HG02884 (cell line): ENCODE results near the gene APLF.

Experiments used
- ATAC-seq: cut with Tn5 transposase; IDR thresholded peaks from one replicate; pipeline ENCODE4 v1.9.1; 2021; ENCODE audit warnings: mild to moderate bottlenecking, moderate library complexity; ENCODE audit not compliant: unreplicated experiment

The APLF gene, protein sequence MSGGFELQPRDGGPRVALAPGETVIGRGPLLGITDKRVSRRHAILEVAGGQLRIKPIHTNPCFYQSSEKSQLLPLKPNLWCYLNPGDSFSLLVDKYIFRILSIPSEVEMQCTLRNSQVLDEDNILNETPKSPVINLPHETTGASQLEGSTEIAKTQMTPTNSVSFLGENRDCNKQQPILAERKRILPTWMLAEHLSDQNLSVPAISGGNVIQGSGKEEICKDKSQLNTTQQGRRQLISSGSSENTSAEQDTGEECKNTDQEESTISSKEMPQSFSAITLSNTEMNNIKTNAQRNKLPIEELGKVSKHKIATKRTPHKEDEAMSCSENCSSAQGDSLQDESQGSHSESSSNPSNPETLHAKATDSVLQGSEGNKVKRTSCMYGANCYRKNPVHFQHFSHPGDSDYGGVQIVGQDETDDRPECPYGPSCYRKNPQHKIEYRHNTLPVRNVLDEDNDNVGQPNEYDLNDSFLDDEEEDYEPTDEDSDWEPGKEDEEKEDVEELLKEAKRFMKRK

DNA sequence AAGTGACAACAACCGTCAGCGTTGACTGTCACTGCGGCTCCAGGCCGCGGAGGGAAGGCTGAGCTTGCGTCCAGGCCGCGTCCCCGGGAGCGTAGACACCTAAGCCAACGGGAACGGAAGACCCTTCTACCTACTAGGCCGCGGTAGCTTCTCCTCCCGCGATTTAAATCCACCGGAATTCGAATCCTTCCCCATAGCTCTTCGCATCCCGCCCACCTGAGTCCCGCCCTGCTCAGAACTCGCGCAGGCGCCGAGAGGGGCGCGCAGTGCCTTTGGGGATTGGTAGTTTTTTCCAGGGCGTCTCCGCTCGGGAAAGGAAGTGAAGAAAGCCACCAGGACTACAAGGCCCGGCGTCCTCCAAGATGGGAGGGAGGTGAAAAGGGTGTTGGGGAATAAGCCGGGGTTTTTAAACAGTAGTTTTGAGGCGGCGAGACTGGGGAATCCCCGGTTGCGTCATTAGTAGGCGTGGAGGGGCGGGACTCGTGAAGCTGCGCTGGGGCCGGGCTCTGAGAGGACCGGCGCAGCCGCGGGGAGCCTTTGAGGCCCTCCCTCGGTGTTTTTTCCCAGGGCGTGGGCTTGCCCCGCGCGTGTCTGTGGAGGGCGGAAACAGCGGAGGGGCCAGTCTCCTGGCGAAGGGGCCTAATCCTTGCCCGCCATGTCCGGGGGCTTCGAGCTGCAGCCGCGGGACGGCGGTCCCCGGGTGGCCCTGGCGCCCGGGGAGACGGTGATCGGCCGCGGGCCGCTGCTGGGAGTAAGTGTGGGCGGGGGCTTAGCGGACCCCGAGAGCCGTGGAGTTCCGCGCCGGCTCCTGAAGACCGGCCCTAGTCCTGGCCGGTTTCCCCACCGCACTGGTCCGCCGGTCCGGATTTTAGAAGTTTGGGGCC is at the start of gene APLF, which contains the start of gene FBXO48:
TSS of gene APLF (plus strand) at position 509 of the 884 bp plus-strand sequence. CDS start at position 656, 147 bp downstream.
TSS of gene FBXO48 (minus strand) at position 218 of the 884 bp plus-strand sequence. CDS start 2,149 bp downstream, outside the sequence.
- ATAC-seq = peak; percentile 90

DNA sequence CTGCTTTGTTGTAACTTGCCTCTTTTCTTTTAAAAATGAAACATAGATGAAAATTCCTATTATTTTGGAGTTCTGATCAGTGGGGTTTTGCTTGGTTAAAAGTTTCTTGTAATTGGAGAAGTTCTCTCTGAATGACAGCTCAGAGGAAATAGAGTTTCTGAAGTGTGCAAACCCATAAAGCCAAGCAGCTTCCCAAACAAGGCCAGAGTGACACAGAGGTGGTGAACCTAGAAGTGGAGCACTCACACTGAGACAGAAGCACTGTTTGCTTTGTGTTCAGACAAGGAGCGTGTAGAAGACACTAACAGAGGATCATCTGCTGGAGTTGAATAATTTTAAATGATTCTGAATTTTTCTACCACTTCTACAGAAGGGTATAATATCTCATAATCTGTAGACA is 49.5 kb upstream of the APLF start:
- ATAC-seq = no peak

DNA sequence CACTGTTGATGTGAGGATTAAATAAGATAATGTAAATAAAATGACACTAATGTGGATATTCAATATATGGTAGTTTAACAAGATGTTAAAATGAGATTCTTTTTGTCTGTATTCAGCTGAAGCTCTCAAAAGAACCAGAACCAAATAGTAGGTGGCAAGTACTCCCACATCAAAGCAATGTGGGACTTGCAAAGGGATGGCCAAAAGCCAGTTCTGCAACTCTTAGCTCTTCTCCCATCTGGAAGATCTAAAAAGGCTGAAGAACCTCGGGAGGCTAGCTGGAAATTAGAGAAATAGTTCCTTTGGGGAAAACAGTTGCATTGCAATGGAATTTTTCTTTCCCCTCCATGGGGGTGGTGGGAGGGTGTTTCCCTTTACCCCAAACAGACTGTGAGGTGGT is 49.0 kb upstream of the APLF start:
- no peak for ATAC-seq

DNA sequence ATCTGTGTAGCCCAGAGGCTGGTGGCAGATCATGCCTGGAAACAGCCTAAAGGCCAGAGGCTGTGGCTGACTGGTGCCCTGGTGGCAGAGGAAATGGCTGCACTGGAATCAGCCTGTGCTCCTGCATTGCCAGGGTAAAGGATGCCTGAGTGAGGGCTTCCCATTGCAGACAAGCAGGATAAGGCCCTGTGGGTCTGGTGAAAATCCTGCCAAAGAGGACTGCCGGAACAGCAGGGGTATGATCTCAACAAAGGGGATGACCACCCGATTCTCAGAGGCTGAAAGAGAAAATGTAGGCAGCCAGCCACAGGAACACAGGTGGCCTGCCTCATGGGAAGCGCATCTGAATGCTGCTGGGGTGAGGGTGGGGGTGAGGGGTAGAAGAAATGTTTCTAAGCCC is 48.5 kb upstream of the APLF start:
- ATAC-seq = no peak

DNA sequence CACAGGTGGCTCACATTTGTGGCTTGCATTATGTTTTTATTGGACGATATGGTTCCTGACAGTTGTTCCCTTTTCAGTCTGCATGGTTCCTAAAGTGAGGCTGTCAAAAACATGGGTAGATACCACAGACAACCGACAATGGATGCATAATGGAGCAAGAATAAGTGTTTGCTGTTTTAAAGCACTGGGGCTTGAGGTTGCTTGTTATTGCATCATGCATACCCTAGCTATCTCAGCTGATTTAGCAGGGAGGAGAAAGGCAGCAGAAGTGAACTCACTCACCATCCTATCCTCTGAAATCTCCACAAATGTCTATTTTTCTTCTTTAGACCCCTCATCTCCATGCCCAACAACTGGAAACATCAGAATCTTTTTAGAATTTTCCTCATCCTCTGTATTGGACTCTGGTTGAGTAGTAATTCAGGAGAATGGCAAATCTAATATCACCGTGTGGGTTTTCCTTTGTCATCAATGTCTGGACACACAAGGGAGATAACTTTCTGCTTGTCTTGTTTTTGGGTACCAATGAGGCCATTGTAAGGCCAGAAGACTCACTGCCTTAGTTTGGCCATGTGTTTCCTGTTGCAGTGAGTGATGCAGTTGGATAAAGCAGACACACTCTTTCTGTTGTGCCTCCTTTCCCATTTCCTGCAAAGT is 47.0 kb upstream of the APLF start:
- ATAC-seq = no peak

DNA sequence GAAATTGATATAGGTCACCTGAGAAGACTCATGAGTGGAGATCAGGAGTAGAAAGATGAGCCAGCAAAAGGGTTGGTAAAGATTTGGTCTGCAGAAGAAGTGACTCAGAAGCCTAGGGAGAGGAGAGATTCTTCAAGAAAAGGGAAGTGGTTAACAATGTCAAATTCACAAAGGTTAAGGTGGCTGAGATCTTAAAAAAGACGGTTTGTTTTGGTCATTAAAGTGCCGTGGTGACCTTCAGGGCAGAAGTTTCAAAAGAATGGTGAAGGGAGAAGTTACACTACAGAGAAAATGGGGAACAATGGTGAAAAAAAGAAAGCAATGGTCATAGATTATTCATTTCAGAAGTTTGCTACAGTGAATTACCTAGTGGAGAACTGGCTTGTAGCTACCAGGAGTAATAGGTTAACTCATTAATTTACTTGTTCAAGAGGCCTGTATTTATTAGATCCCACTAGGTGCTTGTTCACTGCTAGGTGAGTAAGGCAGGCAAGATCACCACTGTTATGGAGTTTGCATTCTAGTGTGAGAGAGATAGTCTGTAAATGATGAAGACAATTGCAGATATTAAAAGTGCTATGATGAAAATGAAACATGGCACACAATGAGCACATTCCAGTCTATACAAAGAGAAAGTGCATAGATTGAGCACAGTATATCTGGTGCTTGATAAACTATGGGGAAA is 43.3 kb upstream of the APLF start:
- peak; percentile 75 for ATAC-seq

DNA sequence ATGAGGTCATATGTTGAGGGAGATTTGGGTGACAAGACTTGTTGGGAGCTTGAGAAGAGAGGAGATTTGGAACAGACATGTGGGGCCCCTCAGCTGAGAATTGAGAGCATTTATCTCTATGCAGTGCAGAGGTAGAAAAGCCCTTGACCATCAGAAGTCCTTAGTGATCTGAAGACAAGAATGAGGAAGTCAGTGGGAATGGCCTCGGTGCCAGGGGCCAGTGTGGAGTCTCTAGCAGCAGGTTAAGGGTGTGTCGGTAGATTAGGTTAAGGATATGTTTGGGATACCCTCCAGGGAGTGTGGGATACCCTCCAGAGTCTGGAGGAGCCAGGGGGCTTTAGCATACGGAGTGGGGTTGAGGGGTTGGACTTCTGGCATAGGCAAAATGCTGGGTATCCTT is 41.9 kb upstream of the APLF start:
- no peak for ATAC-seq

DNA sequence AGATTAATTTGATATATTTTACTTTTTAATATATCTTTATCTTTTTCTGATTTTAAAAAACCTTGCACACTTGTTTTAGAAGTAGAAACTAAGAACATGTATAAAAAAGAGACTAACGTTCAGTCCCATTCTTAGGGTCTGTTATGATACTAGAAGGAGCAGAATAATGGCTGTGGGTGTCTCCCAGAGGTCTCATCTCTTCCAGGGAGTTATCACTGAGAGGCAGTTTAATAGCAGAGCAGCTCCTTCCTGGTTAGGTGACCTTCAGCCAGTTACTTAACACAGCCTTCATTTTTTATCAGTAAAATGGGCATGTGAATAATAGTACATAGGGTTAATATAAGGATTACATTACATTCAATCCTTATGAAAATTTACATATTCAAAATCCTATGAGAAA is 40.9 kb upstream of the APLF start:
- no peak for ATAC-seq

DNA sequence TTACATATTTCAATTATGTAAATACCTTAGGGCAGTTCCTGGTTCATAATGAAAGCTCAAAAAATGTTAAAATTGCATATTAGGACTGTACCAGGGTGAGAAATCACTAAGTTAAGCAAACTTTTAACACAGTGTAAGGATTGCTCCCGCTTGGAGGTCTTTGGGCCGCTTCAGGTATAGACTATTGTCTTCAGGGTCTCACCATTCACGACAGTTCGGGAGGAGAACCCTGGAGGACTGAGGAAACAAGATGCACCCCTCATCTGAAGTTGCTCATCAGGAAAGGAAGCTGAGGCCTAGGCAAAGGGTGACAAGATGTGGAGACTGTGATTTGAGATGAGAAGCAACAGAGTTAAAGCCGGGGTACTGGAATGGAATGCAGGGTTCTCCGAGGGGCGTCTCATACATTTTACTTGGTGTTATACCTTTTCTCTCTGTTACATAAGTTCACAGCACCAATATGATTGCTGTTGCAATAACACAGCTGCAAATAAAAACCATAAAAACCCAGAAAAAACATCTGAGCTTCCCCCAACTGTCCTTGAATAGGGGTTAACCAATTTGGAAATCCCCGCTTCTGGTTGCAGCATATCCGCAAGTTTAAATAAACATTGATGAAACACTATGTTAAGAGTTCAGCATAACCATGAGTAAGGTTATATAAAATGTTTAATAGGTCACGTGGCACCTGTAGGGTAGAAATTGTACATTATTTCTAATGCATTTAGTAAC is 40.4 kb upstream of the APLF start:
- ATAC-seq = no peak

DNA sequence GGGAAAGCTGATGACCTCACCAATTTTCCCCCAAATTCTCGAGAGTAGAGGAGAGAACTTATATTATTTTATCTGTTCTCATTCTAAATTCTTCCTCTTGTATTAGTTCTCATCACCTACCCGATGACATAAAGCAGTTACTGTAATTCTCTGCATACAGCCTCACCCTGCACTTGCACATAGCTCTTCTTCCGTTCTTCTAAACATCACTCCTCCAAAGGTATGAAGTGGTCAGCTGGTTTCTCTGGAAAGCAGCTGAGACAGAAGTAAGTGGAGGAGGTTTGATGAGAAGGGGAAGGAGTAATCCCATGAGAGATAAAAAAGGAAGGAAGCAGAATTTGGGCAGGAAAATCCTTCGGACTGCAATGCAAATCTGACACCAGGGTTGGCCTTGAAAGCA is 39.3 kb upstream of the APLF start:
- no peak for ATAC-seq

DNA sequence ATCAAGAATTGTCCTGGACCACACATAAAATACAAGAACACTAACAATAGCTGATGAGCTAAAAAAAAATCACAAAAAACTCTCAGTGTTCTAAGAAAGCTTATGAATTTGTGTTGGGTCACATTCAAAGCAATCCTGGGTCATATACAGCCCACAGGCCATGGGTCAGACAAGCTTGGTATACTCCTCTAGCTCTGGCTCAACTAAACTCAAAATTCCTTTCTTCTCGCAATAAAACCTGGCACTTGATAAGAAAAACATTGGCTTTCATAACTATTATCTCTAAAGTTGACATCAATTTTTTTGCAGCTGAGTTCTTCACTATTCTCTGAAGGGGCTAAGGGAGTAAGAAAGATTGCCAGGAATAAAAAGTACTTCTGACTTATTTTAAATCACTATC is 38.6 kb upstream of the APLF start:
- ATAC-seq = no peak

DNA sequence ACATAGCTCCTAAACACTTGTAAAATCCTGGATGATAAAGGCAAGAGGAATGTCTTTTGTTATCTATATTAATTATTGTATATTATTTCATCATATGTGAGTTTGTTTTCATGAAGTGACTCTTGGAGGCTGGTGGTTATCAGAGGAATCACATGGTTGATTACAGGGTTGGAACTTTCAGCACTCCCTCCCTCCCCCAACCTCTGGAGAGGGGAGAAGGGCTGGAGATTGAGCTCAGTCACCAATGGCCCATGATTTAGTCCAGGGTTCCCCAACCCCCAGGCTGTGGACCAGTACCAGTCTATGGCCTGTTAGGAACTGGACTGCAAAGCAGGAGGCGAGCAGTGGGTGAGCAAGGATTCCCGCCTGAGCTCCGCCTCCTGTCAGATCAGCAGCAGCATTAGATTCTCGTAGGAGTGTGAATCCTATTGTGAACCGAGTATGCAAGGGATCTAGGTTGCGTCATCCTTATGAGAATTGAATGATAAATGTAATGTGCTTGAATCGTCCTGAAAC is 38.0 kb upstream of the APLF start:
- no peak for ATAC-seq

DNA sequence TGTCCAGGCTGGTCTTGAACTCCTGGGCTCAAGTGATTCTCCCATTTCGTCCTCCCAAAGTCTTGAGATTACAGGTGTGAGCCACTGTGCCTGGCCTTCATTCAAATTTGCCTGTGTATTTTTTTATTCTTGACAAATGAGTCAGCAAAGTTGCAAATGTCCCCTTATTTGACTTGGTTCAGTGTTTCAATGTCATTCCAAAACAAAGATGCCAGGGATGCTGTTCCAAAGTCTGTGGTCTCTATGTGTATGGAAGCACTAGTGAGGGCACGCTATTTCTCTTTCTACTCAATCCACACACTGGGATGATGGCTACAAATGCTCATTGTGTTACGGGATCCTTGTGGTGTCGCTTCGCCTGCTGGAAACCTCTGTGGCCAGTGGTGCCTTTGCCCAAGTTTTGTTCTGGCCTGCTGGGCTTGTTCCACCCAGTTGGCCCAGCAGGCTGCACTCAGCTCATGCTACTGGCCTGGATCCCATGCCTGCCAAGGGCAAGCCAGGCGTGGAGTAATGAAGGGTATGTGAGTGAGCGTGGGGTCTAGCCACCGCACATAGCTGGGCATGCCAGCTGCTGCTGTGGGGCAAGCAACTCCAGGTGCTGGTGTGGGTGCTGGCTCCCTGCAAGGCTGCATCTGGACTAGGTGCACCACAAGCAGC is 35.9 kb upstream of the APLF start:
- ATAC-seq = no peak

DNA sequence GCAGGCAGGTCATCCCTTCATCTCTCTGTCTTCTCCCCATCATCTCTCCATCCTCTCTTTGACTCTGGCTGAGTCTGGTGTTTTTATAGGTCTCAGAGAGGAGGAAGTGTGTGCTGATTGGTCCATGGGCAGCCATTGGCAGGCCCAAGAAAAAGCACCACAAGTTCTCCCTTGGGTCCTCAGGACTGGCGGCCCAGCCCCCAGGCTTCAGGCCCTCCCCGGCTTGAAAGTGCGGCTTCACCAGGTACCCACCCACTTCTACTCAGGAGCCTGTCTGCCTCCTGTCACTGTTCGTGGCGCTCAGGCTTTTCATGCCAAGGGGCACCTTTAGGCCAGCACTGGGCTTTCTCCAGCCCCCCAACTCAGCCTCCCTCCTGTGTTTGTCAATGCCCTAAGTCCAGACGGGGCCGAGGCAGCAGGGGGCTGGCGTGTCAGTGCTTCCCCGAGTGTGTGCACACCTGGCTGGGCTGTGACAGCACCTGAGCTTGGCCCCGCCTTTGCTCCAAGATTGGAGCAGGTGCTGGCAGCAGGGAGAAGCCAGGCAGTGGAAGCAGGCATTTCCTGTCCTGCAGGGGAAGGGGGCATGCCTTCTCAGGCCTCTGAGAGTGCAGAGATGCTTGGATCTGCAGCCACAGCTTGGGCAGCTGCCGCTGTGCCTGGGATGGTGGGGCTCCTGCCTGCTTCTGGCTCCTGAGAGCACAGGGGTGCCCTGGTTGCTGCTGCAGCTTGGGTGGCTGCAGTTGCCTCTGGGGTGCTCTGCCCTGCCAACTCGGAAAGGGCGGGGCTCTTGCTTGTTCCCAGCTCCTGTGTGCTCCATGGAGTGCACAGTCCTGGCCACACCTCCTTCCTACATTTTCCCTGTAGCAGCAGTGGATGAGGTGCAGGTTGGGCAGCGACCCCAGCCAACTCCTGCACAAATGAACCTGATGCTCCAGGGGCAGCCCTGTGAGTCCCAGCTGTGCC is 34.4 kb upstream of the APLF start:
- no peak for ATAC-seq

DNA sequence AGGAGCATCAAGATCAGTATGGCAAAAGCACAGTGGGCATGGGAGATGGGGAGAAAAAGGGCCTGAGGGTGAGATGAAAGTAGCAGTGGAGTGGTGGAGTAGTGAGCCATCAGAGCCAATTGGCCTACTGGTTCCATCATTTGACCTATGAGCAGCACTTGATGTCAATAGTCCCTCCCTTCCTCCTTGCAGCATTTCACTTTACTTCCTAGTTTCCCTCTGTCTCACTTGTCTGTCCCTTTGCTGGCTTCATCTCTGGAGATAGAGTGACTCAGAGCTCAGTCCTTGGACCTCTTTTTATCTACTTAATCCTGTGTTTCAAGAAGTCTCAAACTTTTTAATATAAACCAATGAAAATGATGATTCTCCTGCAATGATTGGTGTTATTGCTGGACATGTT is 32.4 kb upstream of the APLF start:
- ATAC-seq = no peak

DNA sequence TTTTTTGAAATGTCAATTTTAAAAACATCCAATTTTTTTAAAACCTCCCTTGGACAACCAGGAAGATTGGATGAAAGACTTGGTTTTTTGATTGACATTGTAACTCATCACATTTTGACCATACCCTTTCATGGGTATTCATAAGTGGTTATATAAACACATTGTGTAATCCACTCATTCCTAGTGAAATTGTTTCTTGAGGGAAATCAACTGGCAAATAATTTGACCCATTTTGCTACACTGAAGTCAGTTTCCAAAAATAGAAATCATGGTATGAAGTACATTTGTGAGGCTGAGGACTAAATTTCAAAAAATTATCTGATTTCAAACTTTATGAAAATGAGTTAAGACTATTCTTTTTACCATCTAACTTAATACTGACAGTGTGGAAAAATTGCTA is 31.8 kb upstream of the APLF start:
- no peak for ATAC-seq

DNA sequence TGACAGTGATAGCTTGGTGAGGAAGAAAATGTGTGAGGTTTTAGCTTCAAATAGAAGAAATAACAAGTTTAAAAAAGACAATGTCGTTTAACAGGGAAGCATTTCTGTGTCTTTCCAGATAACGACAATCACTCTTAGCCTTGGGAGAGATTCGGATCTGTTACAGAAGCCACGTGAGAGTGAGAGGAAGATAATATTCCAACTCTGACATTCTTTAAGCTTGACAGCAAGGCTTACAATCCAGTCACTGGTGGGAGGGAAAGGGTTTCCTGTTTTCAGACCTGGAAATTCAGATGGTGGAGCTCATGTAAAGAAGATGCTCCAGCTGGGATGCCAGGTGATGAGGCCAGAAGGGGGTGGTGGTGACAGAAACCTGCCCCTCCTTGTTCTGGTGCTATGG is 31.1 kb upstream of the APLF start:
- ATAC-seq = no peak
